Activated naive CD4-positive, alpha-beta T cell treated with anti-CD3 and anti-CD28 coated beads, Interleukin-2, amount 50 U/mL, for 72 hours (primary cell): ENCODE measurements around the gene CCL3. TPM values are rescaled to one million over a fixed set of nuclear protein-coding genes. Genes with fewer than 3 reads are reported as not detected.
"Not testable (repeated sequence)": the region's sequence is repeated elsewhere in the genome, so short reads cannot be mapped to it uniquely, and the experiment has no call there.

Experiments used
- ATAC-seq, 2 donors: fragments of 150-1000 bp; cut with Tn5 transposase; 2 replicates each; pipeline ENCODE4 v1.10.0; 2021; ENCODE audit warnings: mild to moderate bottlenecking in 2 of 2, moderate library complexity in 2 of 2
- DNase-seq, 2 donors: peaks; one replicate each; pipeline ENCODE4 v3.0.0; 2021 to 2022; ENCODE audit warnings: low spot score in 2 of 2
- H3K27ac Mint-ChIP-seq, 2 donors: one replicate each; pipeline ENCODE4 v1.8.0; 2022; ENCODE audit warnings: mild to moderate bottlenecking in 2 of 2, mixed read lengths in 2 of 2
- H3K36me3 Mint-ChIP-seq, 2 donors: one replicate each; pipeline ENCODE4 v1.8.0; 2022; ENCODE audit warnings: mixed read lengths in 2 of 2
- H3K9me3 Mint-ChIP-seq, 2 donors: one replicate each; pipeline ENCODE4 v1.8.0; 2022; ENCODE audit warnings: mixed read lengths in 2 of 2
- total RNA-seq, 2 donors: library from RNA; stranded (reverse); gene quantifications; one replicate each; pipeline ENCODE4 v1.2.3, GENCODE V29; 2022

CCL3 gene
- total RNA-seq, 2 donors from 2014 or later, result 34.3 to 64.4 TPM

DNA sequence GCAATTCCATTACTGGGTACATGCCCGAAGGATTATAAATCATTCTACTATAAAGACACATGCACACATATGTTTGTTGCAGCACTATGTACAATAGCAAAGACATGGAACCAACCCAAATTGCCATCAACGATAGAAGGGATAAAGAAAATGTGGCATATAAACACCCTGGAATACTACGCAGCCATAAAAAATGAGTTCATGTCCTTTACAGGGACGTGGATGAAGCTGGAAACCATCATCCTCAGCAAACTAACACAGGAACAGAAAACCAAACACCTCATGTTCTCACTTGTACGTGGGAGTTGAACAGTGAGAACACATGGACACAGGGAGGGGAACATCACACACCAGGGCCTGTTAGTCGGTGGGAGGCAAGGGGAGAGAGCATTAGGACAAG is 31.2 kb upstream of the CCL3 start:
- not testable (repeated sequence) for DNase-seq, H3K27ac Mint-ChIP-seq, ATAC-seq, H3K9me3 Mint-ChIP-seq
- peaks cover 6 to 12% of the 10 kb centered on the region in 2 donors for H3K36me3 Mint-ChIP-seq

DNA sequence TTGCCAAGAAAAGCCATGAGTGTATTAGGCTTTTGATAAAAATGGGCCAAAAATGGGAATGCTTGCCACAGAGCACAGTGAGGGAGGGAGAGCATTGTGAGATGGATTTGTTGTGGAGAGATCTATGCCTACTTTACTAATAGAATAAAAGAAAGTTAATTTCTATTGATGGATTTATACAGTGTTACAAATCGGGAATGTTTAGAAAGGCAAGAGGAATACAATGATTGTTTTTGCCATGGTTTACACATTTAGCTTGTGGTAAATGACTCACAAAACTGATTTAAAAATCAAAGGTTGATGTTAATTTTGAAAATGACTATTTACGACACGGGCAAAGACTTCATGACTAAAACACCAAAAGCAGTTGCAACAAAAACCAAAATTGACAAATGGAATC is 30.3 kb upstream of the CCL3 start:
- Mint-ChIP-seq H3K9me3 (no peaks in the 10 kb centered on the region), H3K27ac (no peak overlapping the region), H3K36me3 (peaks cover 0 to 3% of the 10 kb centered on the region in 2 donors)
- ATAC-seq (no peak), DNase-seq (no peak)

DNA sequence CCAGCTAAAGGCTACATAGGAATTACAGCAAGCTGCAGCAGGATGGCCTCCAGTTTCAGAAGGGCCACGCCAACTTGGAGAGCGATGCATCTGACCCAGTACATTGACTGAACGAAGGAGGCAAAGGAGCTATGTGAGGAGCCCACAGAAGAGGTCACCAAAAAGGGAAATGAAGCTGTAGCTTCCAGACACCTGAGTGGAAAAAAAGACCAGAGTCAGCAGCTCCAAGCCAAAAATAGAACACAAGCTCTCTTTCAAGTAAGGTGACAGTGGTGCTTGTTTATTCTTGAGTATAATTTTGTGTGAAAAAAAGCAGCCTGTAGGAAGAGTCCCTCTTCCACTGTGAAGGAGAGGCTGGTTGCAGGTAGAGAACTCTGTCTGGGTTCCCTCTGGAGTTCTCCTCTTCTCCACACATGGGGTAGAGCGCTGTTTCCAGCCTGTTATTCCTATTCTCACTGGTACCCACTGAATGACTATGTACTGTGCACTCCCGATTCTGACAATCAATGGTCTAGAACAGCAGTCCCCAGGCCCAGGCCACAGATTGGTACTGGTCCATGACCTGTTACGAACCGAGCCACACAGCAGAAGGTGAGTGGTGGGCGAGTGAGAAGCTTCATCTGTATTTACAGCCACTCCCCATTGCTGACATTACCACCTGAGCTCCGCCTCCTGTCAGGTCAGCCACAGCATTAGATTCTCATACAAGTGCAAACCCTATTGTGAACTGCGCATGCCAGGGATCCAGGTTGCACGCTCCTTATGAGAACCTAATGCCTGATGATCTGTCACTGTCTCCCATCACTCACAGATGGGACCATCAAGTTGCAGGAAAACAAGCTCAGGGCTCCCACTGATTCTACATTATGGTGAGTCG is 28.8 kb upstream of the CCL3 start:
- ATAC-seq, result no peak
- Mint-ChIP-seq H3K9me3 (peaks cover 0 to 5% of the 10 kb centered on the region in 2 donors), H3K27ac (no peak overlapping the region), H3K36me3 (no peaks in the 10 kb centered on the region)
- DNase-seq, result no peak

DNA sequence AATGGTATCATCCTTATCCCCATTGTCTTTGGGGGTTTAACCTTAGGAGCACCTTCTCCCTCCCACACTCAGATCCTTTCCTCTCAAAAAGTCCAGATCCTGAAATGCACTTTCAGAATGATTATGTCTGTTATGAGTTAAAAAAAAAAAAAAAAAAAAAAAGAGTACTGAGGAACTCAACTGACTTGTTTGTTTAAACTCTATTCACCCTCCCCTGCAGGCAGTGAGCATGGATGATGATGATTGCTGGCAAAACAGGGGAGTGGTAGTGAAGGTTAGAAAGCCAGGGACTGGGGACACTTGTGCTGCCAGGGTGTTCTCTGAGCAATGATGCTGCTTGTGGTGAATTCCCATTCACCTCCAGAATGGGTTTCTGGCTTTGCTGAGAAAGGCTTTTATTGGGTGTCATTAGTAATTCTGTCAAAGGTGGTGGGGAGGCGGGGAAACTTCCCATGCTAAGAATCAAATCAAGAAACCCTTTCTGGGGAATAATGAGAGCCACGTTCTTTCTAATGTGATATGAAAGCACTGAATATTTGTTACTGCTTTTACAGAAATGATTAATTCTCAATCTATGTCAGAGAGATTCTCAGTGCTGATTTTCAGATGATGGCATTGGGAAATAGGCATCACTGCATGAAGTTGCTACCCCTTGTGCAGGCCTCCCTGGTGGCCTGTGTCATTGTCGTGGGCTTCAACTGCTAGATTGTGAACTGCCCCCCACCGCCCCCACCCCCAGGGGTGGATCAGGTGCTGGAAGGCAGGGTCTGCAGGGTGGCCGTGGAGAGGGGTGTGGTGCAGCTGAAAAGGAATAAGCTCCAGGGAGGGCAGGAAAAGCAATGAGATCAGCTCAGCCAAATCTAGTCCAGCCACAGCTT is 27.8 kb upstream of the CCL3 start:
- Mint-ChIP-seq H3K27ac (no peak overlapping the region), H3K36me3 (peaks cover 0 to 4% of the 10 kb centered on the region in 2 donors), H3K9me3 (peaks cover 0 to 7% of the 10 kb centered on the region in 2 donors)
- ATAC-seq, result peak; percentile 85 to 89
- DNase-seq, result peak in 1 of 2 donors; percentile 34

DNA sequence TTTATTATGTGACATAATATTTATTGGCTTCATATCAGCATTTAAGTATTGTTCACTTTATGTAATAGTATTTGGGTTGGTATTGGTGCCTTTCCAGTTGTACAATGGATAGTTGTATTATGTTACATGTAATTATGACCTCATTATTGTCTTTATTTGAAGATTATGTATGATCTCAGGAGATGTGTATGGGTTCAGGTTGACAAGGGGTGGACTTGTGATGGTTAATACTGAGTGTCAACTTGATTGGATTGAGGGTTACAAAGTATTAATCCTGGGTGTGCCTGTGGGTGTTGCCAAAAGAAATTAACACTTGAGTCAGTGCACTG is 25.7 kb upstream of the CCL3 start:
- not testable (repeated sequence) for H3K27ac Mint-ChIP-seq, DNase-seq, ATAC-seq
- Mint-ChIP-seq H3K36me3 (peaks cover 0 to 14% of the 10 kb centered on the region in 2 donors), H3K9me3 (peaks cover 0 to 17% of the 10 kb centered on the region in 2 donors)

DNA sequence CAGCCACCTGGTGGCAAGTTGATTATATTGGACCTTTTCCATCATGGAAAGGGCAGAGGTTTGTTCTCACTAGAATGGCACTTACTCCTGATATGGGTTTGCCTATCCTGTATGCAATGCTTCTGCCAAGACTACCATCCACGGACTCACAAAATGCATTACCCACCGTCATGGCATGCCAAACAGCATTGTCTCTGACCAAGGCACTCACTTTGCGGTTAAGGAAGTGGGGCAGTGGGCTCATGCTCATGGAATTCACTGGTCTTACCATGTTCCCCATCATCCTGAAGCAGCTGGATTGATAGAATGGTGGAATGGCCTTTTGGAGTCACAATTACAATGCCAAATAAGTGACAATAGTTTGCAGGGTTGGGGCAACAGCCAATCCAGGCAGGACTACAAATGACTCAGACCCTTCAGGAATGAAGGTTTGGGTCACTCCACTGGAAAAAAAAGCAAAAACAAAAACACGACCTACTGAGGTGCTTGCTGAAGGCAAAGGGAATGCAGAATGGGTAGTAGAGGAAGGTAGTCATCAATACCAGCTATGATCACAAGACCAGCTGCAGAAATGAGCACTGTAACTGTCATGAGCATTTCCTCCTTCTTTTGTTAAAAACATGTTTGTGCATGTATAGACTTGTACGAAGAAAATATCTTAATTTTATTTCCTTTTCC is 25.2 kb upstream of the CCL3 start:
- H3K27ac Mint-ChIP-seq, ATAC-seq, DNase-seq: not testable (repeated sequence)
- Mint-ChIP-seq H3K36me3 (peaks cover 0 to 14% of the 10 kb centered on the region in 2 donors), H3K9me3 (peaks cover 0 to 17% of the 10 kb centered on the region in 2 donors)

DNA sequence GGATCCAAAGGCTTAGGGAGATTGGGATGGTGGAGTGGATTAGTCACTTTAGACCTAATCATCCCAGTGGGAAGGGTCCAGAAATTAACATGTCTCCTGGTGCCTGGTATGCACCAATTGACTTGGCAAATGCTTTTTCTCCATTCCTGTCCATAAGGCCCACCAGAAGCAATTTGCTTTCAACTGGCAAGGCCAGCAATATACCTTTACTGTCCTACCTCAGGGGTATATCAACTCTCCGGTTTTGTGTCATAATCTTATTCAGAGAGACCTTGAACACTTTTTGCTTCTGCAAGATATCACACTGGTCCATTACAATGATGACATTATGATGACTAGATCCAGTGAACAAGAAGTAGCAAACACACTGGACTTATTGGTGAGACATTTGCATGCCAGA is 23.2 kb upstream of the CCL3 start:
- DNase-seq, ATAC-seq, H3K27ac Mint-ChIP-seq: not testable (repeated sequence)
- Mint-ChIP-seq H3K9me3 (peaks cover 0 to 17% of the 10 kb centered on the region in 2 donors), H3K36me3 (peaks cover 0 to 14% of the 10 kb centered on the region in 2 donors)

DNA sequence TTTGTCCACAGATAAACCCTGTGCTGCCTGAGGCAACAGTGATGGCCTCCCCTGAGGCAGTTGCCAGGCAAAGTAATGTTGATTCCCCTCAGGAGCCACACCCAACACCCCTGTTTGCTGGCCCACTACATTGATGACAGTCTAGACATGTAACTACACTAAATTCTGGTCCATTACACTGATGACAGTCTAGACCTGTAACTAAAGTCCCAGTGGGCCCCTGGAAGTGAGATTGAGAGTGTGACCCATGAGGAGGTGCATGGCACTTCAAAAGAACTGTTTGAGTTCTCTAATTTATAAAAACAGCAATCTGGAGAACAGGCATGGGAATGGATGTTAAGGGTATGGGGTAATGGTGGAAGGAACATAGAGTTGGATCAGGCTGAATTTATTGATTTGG is 22.6 kb upstream of the CCL3 start:
- DNase-seq, result no peak
- Mint-ChIP-seq H3K9me3 (peaks cover 0 to 17% of the 10 kb centered on the region in 2 donors), H3K36me3 (peaks cover 0 to 14% of the 10 kb centered on the region in 2 donors), H3K27ac (no peak overlapping the region)
- no peak for ATAC-seq

DNA sequence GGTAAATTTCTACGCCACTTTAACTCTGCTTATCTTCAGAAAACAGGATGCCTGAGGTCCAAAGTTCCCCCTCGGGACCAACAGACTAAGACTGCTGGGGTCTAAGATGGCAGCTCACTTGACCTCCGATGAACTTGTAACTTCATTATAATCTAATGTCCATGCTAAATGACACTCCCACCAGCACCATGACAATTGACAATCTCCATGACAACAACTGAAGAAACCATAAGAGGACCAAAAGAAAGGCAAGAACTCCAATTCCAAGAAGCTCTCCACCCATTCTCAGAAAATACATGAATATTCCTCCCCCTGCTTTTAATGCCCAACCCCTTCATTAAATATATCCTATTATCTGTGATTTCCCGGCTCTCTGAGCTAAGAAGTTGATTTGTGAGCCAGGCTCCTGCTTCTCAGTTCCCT is 21.1 kb upstream of the CCL3 start:
- Mint-ChIP-seq H3K36me3 (peaks cover 0 to 14% of the 10 kb centered on the region in 2 donors), H3K9me3 (peaks cover 0 to 17% of the 10 kb centered on the region in 2 donors), H3K27ac (no peak overlapping the region)
- DNase-seq, result no peak
- no peak for ATAC-seq

DNA sequence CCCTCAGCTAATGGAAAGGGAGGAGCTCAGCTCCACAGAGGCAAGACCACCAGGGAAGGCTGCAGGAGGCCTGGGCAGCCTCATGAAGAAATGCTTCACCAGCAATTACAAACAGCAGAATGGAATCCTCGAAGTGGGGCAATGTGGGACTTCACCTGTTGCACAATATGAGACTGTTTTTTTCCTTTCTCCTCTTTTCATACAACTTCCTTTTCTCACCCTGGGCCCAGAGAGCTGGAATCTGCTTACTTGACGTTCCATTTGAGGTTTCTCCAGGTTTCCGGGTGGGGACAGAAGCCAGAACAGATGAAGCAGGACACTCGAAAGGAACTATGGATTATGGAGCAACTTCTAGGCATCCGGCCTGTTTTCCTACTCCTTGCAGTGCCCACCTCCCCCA is 18.3 kb upstream of the CCL3 start:
- DNase-seq, ATAC-seq, H3K27ac Mint-ChIP-seq: not testable (repeated sequence)
- Mint-ChIP-seq H3K9me3 (peaks cover 0 to 12% of the 10 kb centered on the region in 2 donors), H3K36me3 (peaks cover 0 to 14% of the 10 kb centered on the region in 2 donors)

DNA sequence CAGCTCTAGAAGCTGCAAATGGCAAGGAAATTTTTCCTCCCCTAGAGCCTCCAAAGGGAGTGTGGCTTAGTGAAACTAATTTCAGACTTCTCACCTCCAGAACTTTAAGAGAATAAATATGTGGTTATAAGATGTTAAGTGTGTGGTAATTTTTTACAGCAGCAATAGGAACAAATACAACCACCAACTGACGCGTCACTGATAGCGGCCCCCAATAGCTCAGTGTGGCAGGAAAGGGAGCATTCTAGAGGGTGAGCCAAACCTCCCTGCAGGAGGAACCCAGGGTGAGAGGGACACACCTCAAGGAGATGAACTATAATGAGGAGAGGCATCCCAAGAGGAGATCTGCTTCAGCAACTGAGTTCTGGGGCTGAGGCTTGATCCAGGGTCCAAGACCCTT is 17.7 kb upstream of the CCL3 start:
- no peak for DNase-seq
- peaks cover 0 to 9% of the 10 kb centered on the region in 2 donors for H3K36me3 Mint-ChIP-seq
- no peak overlapping the region for H3K27ac Mint-ChIP-seq
- peaks cover 0 to 8% of the 10 kb centered on the region in 2 donors for H3K9me3 Mint-ChIP-seq
- ATAC-seq, result no peak

DNA sequence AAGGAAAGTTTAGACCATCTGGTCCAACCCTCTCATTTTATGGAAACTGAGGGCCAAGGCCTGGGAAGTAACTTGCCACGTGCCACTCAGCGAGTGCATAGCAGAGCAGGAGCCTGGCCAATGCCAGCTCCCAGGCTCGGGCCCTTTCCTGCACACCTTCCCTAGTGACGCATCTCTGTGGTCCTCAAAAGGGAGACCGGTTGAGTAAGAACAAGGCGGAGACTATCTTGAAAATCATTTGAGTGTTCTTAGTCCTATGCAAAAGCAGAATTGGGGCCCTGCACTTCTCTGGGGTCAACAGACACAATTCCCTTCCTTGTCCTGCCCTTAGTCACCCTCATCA is 16.5 kb upstream of the CCL3 start:
- H3K36me3 Mint-ChIP-seq, result no peaks in the 10 kb centered on the region

DNA sequence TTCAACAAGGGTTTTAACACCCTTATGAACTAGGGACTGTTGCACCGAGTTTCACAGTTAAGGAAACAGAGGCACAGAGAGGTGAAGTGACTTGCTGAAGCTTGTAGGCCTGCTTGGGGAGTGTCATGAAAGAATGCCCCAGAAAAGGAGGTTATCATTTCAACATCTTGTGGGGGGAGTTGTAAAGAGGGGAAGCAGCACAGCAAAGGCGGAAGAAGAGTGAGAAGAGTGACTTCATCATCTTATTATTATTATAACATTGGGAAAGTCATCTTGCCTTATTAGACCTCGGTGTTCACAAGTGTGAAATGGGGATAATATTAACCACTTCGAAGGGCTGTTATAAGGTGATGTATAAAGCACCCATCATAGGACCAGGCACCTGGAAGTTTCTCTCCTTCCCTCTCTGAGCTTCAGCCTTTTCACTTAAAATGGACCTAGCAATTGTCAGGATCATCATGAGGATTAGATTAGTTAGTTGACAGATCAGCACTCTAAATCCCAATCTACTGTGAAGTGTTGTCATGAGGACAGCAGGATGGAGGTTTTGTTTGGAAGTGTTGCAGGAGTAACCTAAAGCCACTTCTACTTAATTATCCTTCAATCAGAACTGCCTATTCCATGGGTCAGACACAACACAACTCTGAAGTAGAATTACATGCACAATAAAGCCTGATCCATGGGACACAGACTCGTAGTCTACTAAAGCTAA is 16.0 kb upstream of the CCL3 start:
- ATAC-seq (no peak), DNase-seq (no peak)
- Mint-ChIP-seq H3K36me3 (no peaks in the 10 kb centered on the region), H3K27ac (no peak overlapping the region), H3K9me3 (no peaks in the 10 kb centered on the region)

More for the DNA sequence above, 16.5 kb upstream of the CCL3 start:
- no peak for ATAC-seq
- no peak for DNase-seq
- Mint-ChIP-seq H3K27ac (no peak overlapping the region), H3K9me3 (no peaks in the 10 kb centered on the region)

DNA sequence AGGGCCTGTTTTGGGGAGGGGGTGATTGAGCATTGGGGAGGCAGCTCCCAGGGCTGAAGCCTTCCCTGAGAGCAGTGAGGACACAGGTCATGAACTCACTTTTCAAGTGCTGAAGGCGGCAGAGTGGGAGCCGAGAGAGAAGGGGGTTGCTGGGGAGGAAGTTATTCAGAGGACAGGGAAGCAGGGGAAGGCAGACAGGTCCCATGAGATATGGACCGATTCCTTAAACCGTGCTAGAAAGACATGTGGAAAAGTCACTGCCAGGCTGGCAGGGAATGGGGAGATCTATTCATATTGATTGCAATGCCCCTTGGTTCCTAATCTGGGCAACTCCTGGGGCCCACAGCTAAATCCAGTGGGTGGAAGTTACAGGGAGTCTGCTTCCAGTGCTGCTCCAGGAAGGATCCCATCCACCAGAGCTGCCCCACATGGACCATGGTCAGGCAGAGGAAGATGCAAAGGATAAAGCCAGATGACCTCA is 14.8 kb upstream of the CCL3 start:
- DNase-seq (no peak), ATAC-seq (no peak)
- H3K9me3 Mint-ChIP-seq, result no peaks in the 10 kb centered on the region
- H3K36me3 Mint-ChIP-seq, result no peaks in the 10 kb centered on the region
- H3K27ac Mint-ChIP-seq, result peak overlapping the region in 1 of 2 donors; percentile 19

DNA sequence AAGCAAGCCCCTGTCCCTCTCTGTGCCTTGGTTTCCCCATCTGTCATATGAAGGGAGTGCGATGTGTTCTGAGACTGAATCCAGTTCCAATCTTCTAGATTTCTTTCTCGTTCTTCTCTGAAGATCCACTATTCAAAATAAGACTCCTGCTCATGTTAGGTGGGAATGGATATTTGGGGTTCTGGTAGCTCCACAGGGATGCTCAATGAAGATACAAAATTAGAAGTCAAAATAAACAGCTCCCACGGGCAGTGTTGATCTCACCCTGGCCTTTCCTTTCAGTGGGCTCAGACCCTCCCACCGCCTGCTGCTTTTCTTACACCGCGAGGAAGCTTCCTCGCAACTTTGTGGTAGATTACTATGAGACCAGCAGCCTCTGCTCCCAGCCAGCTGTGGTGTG is 14.3 kb upstream of the CCL3 start:
- H3K27ac Mint-ChIP-seq, ATAC-seq, H3K36me3 Mint-ChIP-seq, H3K9me3 Mint-ChIP-seq, DNase-seq: not testable (repeated sequence)

DNA sequence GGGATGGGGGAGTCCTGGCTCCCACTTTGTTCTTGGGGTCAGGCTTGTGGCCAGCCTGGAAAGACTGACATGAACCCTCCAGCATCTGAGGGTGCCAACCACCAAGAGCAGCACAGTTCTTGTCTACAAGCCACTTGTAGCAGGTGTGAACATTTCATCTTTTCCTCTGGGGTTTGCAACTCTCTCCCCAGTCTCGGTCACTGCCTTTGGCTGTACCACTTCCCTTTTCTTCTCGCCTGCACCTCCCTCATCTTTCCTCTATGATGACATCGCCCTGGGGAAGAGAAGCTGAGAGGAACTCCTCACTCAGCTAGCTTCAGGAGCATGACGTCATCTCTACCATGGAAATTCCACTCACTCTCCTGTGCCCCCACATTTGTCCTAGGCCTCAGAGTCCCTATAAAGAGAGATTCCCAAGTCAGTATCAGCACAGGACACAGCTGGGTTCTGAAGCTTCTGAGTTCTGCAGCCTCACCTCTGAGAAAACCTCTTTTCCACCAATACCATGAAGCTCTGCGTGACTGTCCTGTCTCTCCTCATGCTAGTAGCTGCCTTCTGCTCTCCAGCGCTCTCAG is 13.5 kb upstream of the CCL3 start, which contains the start of gene CCL4:
CCL4 (plus strand) TSS at position 427 of the 575 bp plus-strand sequence; CDS start at position 506, 79 bp downstream.
- H3K27ac Mint-ChIP-seq, result peak within 1 kb of the TSS in 1 of 2 donors; percentile 24
- H3K9me3 Mint-ChIP-seq, H3K36me3 Mint-ChIP-seq, DNase-seq: not testable (repeated sequence)
- ATAC-seq, result peak; percentile 78 to 86
